Prostate gland (tissue), 2 donors: ENCODE results near the gene ASCL4.
"Not testable (repeated sequence)": the region's sequence is repeated elsewhere in the genome, so short reads cannot be mapped to it uniquely, and the experiment has no call there.

Experiments used
- POLR2A ChIP-seq: fragments of 450-650 bp; IDR thresholded peaks from one replicate; pipeline ENCODE4 v1.6.1; 2016; ENCODE audit warnings: antibody characterized with exemption, mild to moderate bottlenecking
- TF ChIP-seq, protein P1 (sequence below), 4 experiments: fragments of 200-600 bp in 2 of 4; fragments of 450-650 bp in 2 of 4; sonication (generic) in 2 of 4; IDR thresholded peaks; 1 replicate in 3 of 4; 2 replicates in 1 of 4; pipeline ENCODE4 v1.5.1; 2016 to 2019; ENCODE audit warnings: antibody characterized with exemption in 4 of 4, mild to moderate bottlenecking in 2 of 4, moderate library complexity in 2 of 4

- TF ChIP-seq, protein P1, sequence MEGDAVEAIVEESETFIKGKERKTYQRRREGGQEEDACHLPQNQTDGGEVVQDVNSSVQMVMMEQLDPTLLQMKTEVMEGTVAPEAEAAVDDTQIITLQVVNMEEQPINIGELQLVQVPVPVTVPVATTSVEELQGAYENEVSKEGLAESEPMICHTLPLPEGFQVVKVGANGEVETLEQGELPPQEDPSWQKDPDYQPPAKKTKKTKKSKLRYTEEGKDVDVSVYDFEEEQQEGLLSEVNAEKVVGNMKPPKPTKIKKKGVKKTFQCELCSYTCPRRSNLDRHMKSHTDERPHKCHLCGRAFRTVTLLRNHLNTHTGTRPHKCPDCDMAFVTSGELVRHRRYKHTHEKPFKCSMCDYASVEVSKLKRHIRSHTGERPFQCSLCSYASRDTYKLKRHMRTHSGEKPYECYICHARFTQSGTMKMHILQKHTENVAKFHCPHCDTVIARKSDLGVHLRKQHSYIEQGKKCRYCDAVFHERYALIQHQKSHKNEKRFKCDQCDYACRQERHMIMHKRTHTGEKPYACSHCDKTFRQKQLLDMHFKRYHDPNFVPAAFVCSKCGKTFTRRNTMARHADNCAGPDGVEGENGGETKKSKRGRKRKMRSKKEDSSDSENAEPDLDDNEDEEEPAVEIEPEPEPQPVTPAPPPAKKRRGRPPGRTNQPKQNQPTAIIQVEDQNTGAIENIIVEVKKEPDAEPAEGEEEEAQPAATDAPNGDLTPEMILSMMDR (IDR thresholded peaks at IDR 0.05), result not testable (repeated sequence)
- not testable (repeated sequence) for TF ChIP-seq POLR2A
These were observed 46.8 kb upstream of the ASCL4 start for GRCh38 chr12:107727742-107728141.
